NCI-H774 (cell line): Measurements from ENCODE around the gene EMC9.
A peak's percentile ranks its signal among the peaks of the same experiment; 100 is the strongest.
"Not testable (repeated sequence)": the region's sequence is repeated elsewhere in the genome, so short reads cannot be mapped to it uniquely, and the experiment has no call there.

ENCODE experiments used
- DNase-seq: peaks from one replicate; lab custom pipeline; 2025; lab: John Stamatoyannopoulos, UW

Gene EMC9

DNA sequence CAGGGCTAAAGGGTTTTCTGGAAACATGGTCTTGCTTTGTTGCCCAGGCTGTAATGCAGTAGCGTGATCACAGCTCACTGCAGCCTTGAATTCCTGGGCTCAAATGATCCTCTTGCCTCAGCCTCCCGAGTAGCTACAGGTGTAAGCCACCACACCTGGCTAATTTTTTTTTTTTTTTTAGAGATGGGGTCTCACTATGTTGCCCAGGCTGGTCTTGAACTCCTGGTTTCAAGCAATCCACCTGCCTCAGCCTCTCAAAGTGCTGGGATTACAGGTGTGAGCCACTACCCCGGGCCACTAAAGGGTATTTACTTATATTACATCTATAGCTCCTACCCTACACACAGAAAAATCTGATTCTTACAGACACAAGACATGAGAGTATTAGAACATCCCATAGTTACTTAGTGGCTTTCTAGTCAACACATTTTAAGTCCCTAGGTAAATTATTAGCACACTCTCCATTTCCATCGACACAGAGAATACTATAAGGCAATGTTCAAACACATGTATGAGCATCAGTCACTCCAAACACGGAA is 33.0 kb downstream of the EMC9 start:
- DNase-seq = no peak

DNA sequence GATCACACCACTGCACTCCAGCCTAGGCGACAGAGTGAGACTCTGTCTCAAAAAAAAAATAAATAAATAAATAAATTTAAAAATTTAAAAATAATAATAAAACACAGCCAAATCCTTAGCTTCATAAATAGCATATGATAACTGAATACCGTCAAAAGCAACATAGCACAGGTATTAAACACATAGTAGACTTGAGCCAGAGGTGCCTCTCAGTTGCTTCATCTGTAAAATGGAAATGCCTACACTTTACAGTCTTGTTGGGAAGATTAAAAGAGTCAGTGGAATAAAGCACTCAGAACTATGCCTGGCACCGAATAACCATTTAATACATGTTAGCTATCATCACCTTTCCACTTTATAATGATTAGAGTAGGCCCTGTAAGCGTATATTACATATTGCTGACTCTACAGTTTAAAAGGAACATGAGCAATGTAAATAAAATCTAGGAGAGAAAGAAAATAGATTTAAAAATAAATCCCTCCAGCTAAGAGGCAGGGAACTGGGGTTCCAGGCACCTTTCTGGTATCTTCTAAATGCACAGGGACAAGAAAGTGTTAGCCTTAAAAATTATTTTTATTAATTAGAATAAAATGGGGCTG is 34.6 kb downstream of the EMC9 start:
- DNase-seq = no peak

DNA sequence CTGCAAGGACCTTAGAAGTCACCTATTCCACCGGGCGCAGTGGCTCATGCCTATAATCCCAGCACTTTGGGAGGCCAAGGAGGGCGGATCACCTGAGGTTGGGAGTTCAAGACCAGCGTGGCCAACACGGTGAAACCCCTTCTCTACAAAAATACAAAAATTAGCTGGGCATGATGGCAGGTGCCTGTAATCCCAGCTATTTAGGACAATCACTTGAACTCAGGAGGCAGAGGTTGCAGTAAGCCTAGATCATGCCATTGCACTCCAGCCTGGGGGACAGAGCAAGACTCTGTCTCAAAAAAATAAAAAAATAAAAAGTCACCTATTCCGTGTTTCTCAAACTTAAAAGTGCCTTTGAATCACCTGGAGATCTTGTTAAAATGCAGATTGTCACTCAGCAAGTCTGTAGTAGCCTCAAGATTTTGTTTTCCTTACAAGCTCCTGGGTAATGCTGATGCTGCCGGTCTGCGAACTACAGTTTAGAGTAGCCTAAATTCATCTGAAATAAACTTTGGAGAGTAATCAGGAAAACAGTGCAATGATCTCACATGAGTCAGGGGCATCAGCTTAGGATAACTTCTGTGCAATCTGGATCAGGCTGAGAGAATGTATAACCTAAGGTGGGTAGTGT is 35.7 kb downstream of the EMC9 start:
- DNase-seq = not testable (repeated sequence)

DNA sequence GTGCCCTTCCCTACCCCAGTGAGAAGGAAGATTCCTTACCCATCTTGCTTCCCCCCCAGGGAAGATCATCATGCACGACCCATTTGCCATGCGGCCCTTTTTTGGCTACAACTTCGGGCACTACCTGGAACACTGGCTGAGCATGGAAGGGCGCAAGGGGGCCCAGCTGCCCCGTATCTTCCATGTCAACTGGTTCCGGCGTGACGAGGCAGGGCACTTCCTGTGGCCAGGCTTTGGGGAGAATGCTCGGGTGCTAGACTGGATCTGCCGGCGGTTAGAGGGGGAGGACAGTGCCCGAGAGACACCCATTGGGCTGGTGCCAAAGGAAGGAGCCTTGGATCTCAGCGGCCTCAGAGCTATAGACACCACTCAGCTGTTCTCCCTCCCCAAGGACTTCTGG is 37.9 kb downstream of the EMC9 start:
- no peak for DNase-seq

DNA sequence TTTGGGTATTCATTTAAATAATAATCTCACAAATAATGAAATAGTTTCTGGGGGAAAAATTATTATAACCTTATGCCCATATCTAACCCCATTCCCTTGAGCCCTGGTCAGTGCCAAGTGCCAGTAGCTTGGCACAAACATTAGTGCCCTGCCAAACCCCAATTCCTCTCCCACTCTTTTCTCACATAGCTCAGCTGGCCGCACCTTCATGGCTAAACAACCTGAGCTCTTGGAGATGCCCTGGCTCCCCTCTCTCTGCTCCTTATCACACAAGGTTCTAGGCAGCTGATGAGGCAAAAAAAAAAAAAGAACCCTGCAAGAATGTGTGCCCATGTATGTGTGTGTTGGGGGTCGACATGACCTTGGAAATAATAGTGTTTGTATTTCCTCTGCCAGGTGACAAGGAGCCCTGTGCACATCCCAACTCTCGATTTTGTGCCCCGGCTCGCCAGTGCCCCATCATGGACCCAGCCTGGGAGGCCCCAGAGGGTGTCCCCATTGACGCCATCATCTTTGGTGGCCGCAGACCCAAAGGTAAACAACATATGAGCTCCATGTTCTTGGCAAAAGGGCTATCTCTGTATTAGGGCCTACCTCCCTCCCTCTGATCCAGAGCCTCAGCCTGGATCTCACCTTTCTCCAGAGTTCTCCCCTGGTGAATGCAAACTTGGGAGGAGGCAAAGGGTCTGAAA is 38.9 kb downstream of the EMC9 start:
- DNase-seq = no peak

DNA sequence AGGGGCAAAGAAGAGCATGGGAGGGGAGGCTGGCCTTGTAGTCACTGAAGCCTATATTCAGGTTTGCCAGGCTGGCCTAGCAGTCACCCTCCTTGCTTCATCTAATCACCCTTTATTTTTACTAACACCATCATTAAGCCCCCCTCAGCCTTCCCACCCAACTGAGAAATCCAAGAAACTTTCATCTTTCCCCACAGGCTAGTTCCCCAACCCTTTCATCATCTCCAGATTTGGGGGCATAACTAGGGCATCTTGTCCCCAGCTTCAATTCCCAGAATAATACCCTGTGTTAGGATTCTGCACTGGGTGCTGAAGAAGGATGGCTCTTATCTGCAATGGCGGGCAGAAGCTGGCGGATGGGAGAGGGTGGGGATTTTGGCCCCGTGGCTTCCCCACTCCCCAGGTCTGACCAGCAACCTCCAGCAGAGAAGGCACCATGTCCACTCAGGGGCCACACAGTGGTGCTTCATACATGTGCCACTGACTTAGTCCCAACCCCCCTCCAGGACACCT is 40.4 kb downstream of the EMC9 start:
- no peak for DNase-seq

DNA sequence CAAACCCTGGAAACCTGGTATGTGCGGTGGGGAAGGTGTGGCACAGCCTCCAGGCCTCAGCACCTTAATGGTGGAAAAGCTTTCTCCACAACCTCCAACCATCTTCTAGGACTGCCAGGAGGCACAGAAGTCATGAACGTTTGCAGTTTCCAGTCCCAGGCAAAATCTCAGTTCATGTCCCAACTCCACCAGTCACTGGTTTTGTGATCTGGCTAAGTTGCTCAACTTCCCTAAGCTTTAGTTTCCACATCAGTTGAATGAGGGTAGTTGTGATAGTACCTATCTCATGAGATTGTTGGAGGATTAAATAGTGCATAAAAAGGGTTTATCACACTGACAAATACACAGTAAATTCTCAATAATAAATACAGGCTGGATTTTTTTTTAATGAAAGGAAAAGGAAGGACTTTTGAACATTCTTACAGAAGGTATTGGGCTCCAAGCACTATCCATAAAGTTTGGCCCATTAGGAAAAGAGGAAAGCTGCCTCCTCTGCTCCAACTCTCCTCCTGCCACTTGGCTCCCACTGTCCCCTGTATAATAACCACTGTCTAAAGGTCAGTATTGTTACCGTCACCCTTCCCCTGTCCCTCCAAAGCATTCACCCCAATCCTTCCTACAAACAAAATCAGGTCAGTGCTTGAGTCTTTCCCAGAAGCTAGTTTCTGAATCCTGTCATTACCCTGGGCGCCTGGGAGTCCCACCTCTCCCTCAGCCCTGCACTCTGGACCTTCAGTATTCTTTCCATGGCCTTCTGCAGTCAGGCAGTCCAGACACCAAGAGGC is 41.0 kb downstream of the EMC9 start:
- no peak for DNase-seq

DNA sequence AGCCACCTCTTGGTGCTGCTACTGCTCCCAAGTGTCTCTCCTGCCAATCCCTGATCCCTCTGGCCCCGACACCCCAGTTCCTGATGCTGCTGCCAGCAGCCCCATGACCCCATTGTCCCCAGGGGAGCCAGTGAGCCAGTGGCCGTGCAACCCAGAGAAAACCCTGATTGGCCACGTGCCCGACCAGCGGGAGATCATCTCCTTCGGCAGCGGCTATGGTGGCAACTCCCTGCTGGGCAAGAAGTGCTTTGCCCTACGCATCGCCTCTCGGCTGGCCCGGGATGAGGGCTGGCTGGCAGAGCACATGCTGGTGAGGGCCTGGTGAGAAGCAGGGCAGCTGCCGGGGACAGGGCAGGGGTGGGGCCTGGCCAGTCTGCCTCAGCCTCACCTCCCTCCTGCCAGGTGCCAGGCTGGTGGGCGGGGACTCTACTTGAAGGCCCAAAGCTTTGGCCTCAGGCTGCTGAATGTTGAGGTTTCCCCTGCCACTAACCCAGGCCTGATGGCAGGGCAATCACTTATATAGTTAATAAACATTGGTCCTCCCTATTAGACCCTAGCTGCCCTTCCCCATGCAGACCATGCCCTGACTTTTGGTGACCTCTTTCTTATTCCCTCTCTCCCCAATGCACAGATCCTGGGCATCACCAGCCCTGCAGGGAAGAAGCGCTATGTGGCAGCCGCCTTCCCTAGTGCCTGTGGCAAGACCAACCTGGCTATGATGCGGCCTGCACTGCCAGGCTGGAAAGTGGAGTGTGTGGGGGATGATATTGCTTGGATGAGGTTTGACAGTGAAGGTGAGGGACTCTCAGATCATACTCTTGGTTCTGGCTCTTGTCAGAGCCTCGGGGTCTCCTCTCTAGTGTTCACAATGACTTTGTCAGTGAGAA is 42.2 kb downstream of the EMC9 start:
- peak; percentile 32 for DNase-seq

DNA sequence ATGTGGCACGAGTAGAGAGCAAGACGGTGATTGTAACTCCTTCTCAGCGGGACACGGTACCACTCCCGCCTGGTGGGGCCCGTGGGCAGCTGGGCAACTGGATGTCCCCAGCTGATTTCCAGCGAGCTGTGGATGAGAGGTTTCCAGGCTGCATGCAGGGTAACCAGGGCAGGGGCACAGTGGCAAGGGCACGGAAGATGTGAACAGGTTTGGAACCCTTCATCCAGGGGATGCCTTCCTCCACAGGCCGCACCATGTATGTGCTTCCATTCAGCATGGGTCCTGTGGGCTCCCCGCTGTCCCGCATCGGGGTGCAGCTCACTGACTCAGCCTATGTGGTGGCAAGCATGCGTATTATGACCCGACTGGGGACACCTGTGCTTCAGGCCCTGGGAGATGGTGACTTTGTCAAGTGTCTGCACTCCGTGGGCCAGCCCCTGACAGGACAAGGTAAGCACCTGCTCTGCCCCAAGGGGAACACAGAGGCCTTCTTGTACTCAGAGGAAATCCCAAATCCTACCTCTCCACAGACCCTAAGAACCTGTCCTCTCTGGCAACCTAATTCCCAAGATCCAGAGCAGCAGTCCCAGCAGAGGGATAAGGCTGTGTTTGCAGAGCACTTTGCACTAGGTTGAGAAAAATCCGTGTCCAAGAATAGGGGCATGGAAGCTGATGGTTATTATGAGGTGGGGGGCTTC is 43.0 kb downstream of the EMC9 start:
- no peak for DNase-seq

DNA sequence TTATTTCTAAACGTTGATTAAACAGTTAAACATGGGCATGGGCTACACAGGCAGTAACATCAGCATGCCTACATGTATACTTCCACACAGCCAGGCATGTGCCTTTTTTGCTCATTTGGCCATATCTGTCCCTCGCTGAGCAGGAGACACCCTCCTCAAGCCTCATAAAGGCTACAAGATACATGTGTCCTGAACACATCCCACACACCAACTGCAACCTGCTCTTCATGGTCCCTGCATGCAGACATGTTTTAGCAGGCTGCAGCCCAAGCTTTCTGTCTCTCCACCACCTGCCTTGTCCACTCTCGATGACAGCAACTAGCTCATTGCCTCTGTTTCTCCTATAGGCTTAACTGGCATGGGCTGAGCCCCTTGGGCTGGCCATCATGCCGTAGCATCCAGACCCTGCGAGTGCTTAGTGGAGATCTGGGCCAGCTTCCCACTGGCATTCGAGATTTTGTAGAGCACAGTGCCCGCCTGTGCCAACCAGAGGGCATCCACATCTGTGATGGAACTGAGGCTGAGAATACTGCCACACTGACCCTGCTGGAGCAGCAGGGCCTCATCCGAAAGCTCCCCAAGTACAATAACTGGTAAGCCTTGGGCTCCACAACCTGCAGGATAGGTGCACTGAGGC is 44.7 kb downstream of the EMC9 start:
- DNase-seq = no peak

DNA sequence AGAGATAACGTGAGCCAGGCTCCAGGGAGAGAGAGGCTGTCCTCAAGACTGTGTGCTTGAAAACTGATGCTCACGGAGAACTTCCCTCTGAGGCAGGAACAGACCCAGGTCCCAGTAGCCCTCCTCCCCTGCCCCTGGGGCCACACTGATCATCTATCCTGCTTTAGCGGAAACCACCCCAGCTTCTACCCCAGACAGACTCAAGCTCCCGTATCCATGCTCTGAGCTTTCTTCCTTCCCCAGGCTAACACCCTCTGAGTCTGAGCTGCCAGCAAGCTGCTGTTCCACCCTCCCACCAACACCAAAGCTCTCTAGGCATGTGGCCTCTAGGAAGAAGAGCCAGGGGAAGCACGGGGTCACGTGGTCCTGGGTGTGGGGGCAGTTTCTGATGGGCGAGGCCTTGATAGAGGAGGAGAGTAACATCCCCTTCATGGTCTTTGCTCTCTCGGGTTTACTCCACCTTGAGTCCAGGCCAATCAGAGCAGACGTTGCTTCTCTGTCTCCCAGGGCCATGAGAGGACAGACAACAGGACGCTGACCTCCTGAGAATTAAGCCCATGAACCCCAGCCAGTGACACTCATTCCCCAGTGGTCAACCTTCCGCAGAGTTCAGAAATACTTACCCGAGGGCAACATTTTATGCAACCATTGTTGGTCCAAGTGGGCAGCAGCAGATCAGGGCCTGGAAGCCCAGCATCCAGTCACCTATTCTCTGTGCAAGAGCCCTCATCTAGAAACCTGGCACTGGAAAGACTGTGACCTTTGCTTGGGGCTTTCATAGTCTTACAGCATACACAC is 45.9 kb downstream of the EMC9 start:
- no peak for DNase-seq

DNA sequence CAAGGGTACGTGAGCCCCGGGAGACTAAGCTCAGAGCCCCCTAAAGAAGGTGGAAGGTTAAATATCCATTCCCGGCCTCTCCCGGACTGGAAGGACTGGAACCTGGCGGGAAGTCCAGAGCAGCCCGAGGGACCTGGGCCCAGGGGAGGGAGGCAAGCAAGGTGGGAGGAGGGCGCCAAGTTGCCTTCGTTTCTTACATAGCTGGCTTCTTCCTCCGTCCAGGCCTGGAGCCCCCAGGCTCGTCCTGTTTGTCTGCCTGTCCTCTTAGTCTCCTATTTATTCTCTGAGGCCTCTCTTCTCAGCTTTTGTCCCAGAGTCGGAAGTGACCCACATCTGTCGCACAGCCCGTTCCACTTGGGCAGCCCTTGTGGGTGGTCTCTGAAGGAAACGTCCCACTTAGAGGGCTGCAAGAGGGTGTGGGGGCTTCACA is 46.5 kb downstream of the EMC9 start:
- no peak for DNase-seq

DNA sequence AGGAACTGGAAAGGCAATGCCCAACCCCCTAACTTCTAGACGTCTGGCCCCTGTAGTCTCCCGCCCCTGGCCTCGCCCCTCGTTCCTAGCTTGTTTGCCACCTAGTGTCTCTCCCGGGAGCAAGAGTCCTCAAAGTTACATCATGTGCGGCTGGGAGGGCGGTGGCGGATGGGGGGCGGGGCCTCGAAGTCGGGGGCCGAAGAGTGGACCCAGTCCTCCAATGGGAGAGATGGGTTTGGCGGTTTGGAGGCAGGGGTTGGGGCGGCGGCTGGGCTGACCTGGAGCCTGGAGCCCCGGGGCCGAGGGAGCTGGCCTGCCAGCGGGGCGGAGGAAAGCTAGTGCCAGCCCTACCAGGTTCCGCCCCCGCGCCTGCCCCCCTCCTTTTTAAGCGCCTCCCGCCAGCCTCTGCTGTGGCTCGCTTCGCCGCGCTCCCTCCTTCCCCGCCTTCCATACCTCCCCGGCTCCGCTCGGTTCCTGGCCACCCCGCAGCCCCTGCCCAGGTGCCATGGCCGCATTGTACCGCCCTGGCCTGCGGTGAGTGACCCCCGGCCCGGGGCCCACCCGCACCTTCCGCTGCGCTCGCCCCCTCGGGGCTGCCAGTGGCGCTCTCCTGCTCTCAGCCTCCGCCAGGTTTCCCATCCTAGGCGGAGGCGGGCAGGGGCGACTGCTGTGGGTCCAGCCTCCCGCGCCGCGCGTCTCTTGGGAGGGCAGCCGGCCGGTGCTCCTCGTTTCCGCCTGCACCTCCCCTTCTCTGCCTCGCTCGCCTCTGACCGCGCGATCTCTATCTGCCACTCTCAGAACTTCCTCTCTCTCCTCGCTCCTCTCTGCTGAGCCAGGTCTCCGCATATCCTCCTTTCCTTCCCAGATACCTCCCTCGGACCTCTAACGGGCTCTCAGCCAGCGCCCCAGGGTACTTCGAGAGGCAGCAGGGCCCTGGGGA is 47.2 kb downstream of the EMC9 start, which contains the start of gene PCK2:
PCK2 (plus strand) TSS at position 411 of the 940 bp plus-strand sequence; CDS start at position 506, 95 bp downstream.
- DNase-seq = peak; percentile 90

DNA sequence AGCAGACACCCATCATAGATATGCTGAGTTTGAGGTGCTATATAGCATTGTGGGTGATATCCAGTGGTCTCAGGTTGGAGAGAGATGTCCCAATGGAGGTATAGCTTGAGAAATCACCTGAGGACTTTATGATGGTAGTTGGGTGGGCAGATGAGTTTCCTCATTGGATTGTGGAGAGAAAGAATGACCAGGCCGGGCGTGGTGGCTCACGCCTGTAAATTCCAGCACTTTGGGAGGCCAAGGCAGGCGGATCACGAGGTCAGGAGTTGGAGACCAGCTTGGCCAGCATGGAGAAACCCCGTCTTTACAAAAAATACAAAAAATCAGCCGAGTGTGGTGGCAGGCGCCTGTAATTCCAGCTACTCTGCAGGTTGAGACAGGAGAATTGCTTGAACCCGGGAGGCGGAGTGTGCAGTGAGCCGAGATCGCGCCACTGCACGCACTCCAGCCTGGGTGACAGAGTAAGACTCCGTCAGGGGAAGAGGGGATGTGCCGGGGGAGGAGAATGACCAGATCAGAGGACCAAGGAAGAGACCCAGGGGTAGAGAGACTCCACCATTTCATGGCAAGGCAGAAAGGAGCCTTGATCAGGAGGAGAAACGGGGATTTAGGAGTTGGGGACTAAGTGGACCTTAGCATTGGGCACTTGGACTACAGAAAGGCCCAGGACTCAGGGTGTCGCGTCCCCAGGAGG is 48.0 kb downstream of the EMC9 start:
- DNase-seq = no peak

DNA sequence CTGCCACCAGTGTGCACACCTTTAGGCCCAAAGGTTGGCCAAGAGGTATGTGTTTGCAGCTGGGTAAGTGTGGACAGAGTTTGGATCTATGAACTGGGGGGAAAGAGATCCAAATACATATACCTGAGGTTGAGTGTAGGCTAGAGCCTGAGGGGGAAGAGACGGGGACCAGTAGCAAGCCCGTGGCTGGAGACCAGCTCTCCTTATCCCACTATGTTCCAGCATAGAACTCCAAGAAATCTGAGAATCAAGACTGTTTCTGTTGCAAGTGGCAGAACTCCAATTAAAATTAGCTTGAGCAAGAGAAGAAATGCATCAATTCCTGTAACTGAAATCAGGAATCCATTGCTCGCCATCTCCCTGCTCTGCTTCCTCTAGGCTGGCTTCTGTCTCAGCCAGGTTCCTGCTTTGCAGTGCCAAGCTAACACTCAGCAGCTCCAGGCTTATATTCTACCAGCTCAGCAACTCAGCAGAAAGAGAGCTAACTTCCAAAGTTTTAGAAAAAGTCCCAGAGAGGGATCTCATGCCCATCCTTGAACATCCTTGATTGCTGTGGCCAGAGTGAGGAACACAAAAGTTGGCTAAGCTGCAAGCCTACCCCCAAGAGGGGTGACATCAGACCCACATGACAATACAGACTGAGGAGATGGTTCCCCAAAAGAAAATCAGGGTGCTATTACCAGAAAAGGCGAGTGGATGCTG is 48.7 kb downstream of the EMC9 start:
- no peak for DNase-seq

DNA sequence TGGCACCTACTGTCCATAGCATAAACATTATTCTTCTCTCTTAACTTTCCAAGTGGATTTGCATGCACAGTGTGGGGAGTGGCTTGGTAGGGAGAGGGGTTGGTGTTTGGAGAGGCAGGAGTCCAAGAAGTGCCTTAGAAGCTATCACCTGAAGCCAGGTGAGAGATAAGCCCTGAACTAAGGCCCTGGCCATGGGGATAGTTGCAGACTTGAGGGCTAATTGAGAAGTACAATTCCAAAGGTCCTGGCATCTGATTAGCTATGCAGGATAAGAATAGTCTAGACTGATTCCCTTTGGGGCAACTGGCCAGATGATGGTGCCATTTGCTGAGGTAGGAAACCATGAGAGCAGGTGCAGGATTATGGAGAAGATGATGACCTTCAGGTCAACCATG is 49.3 kb downstream of the EMC9 start:
- DNase-seq = no peak

DNA sequence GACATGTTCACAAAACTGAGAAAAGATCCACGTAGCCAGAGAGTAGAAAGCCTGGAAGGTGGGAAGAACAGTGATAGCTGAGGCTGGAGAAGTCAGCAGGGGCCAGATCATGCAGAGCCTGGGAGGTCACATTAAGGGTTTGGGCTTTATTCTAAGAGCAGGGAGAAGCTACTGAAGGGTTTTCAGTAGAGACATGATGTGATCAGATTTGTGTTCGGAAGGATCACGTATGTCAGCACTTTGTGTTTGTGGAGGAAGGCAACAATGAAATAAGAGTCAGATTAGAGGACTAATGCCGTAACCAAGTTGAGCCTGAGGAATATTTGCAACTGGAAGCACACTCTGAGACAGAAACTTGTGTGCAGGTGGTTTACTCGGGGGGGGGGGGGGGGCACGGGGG is 51.5 kb downstream of the EMC9 start:
- no peak for DNase-seq
